SIG-M5 treated with dmso at 0.1 percent for 504 hours (cell line): ENCODE data around the gene LRRC26.
"Not testable (repeated sequence)": the region's sequence is repeated elsewhere in the genome, so short reads cannot be mapped to it uniquely, and the experiment has no call there.

Source experiments
- DNase-seq: peaks from one replicate; lab custom pipeline; 2025; ENCODE audit not compliant: unreplicated experiment; lab: John Stamatoyannopoulos, UW

LRRC26 gene

GRCh38 chr9:137139468-137140150 is 30.2 kb downstream of the LRRC26 start:
- DNase-seq: no peak

GRCh38 chr9:137138722-137139467 is 31.0 kb downstream of the LRRC26 start, which contains the start of gene GRIN1:
Gene GRIN1, plus strand, starts transcription at chr9:137139154. Its CDS starts 333 bp downstream, at chr9:137139487.
- DNase-seq: no peak

GRCh38 chr9:137138058-137138721 is 31.7 kb downstream of the LRRC26 start:
- DNase-seq: no peak

- no peak for DNase-seq
Observed at GRCh38 chr9:137136881-137137607, 32.8 kb downstream of the LRRC26 start.

GRCh38 chr9:137136261-137136880 is 33.5 kb downstream of the LRRC26 start:
- DNase-seq: no peak

GRCh38 chr9:137135154-137135553 is 34.7 kb downstream of the LRRC26 start:
- DNase-seq: not testable (repeated sequence)

- no peak for DNase-seq
Observed at GRCh38 chr9:137134191-137134590, 35.7 kb downstream of the LRRC26 start.

- no peak for DNase-seq
Observed at GRCh38 chr9:137130176-137130755, 39.6 kb downstream of the LRRC26 start.

GRCh38 chr9:137129456-137130175 is 40.2 kb downstream of the LRRC26 start:
- DNase-seq: peak; percentile 83

GRCh38 chr9:137128862-137129455 is 40.9 kb downstream of the LRRC26 start:
- no peak for DNase-seq

- DNase-seq: no peak
Observed at GRCh38 chr9:137128158-137128861, 41.5 kb downstream of the LRRC26 start.

- DNase-seq: peak; percentile 72
Observed at GRCh38 chr9:137127301-137128157, 42.3 kb downstream of the LRRC26 start.

GRCh38 chr9:137126786-137127185 is 43.1 kb downstream of the LRRC26 start:
- no peak for DNase-seq

GRCh38 chr9:137123952-137124462 is 45.8 kb downstream of the LRRC26 start:
- DNase-seq: not testable (repeated sequence)

GRCh38 chr9:137123468-137123837 is 46.4 kb downstream of the LRRC26 start:
- no peak for DNase-seq

- DNase-seq: not testable (repeated sequence)
Observed at GRCh38 chr9:137122796-137123467, 46.9 kb downstream of the LRRC26 start.
